Measurements from ENCODE around the gene IL34. TPM values are rescaled to one million over a fixed set of nuclear protein-coding genes. Genes with fewer than 3 reads are reported as not detected.

Gene IL34
- total and polyA plus RNA-seq, 9 donors: 0.88 to 4.0 (median 1.8) TPM

GRCh38 chr16:70661918-70662641, 15.7 kb downstream of the IL34 start:
- 30 to 38% (median 32%) methylated on average over 18 to 21 of the region's 21 CpGs for WGBS, 3 donors
- intact Hi-C loops (cut with DNase I): no loop called here
- DNase-seq: peak; percentile 73 to 92 (median 81)
- peak overlapping the region in 1 of 2 donors; percentile 33 for H3K27ac ChIP-seq
- H3K27me3 ChIP-seq: no peaks in the 10 kb centered on the region
- no peaks in the 10 kb centered on the region for H3K9me3 ChIP-seq
- TF ChIP-seq EP300 (IDR thresholded peaks at IDR 0.05) (no peak), CTCF (IDR thresholded peaks at IDR 0.05) (no peak), POLR2A (IDR thresholded peaks at IDR 0.05) (no peak)
- H3K36me3 ChIP-seq: no peaks in the 10 kb centered on the region
- H3K4me3 ChIP-seq: no peak overlapping the region
- peaks cover 6% of the 10 kb centered on the region for H3K4me1 ChIP-seq (ENCODE audit: insufficient read depth)

- 39 to 61% (median 52%) methylated on average over 11 to 13 of the region's 13 CpGs for WGBS, 3 donors
- no peak overlapping the region for H3K4me3 ChIP-seq
- no peaks in the 10 kb centered on the region for H3K27me3 ChIP-seq
- H3K9me3 ChIP-seq: no peaks in the 10 kb centered on the region
- DNase-seq: peak in 3 of 5 donors; percentile 21 to 52 (median 48)
- H3K36me3 ChIP-seq: no peaks in the 10 kb centered on the region
- TF ChIP-seq POLR2A (IDR thresholded peaks at IDR 0.05): no peak
- TF ChIP-seq EP300 (IDR thresholded peaks at IDR 0.05): no peak
- no peak for TF ChIP-seq CTCF (IDR thresholded peaks at IDR 0.05)
- intact Hi-C loops (cut with DNase I): no loop called here
- peak overlapping the region in 1 of 2 donors; percentile 33 for H3K27ac ChIP-seq
- H3K4me1 ChIP-seq (ENCODE audit: insufficient read depth): peaks cover 6% of the 10 kb centered on the region
These were observed 16.7 kb downstream of the IL34 start for GRCh38 chr16:70662991-70663523.

- Histone ChIP-seq H3K9me3 (no peaks in the 10 kb centered on the region), H3K4me1 (ENCODE audit: insufficient read depth) (peaks cover 6% of the 10 kb centered on the region), H3K36me3 (no peaks in the 10 kb centered on the region), H3K4me3 (no peak overlapping the region), H3K27me3 (no peaks in the 10 kb centered on the region), H3K27ac (no peak overlapping the region)
- peak in 3 of 5 donors; percentile 35 to 54 (median 47) for DNase-seq
- intact Hi-C loops (cut with DNase I): no loop called here
- no peak for TF ChIP-seq CTCF (IDR thresholded peaks at IDR 0.05)
- WGBS, 3 donors: 85 to 88% (median 85%) methylated on average over 43 to 56 of the region's 56 CpGs
These were observed 17.4 kb downstream of the IL34 start for GRCh38 chr16:70663524-70664324.

- intact Hi-C loops (cut with DNase I): no loop called here
- no peaks in the 10 kb centered on the region for H3K9me3 ChIP-seq
- no peak for TF ChIP-seq EP300 (IDR thresholded peaks at IDR 0.05)
- no peak for TF ChIP-seq CTCF (IDR thresholded peaks at IDR 0.05)
- no peak for TF ChIP-seq POLR2A (IDR thresholded peaks at IDR 0.05)
- H3K4me3 ChIP-seq: no peak overlapping the region
- peaks cover 6% of the 10 kb centered on the region for H3K4me1 ChIP-seq (ENCODE audit: insufficient read depth)
- H3K36me3 ChIP-seq: no peaks in the 10 kb centered on the region
- 85 to 89% (median 87%) methylated on average over 26 to 39 of the region's 39 CpGs for WGBS, 3 donors
- DNase-seq: peak in 2 of 5 donors; percentile 34 to 40
- H3K27me3 ChIP-seq: no peaks in the 10 kb centered on the region
- no peak overlapping the region for H3K27ac ChIP-seq
These were observed 18.2 kb downstream of the IL34 start for GRCh38 chr16:70664325-70665112.
